ENCODE measurements around the gene MISP.
A peak's percentile ranks its signal among the peaks of the same experiment; 100 is the strongest.
"Not testable (repeated sequence)": the region's sequence is repeated elsewhere in the genome, so short reads cannot be mapped to it uniquely, and the experiment has no call there.

MISP gene

DNA sequence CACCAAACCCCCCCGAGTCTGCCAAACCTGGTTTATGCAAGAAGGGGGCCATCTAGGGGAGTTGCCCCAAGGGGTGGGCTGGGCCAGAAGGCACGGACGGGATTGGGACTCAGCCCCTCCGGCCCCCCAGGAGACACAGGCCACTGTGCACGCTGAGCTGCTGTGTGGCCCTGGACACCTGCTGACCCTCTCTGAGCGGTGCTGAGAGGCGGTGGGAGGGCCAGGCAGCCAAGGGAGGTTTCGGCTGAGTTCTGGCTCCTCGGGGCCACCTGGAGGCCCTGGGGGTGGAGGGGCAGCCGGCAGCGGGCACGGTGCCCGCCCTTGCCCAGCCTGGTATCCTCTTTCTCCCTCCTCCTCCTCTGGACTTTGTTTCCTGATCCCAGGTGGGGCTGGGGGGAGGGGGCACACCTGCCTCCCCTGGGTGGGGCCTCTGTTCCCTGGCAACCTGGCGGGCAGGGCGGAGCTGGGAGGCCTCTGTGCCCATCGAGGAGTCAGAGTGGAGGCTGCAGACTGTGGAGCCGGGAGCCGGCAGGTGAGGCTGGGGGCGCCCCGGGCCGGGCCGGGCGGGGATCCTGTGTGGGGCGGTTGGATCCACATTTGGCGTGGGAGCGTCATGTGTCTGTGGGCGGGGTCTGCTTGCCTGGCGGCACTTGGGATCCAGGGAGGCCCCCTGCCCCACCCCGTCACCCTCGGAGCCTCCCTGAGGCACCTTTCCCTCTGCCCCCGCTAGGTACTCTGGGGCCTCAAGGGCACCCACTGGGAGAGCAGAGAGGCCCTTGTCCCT is at the start of gene MISP:
TSS of gene MISP (plus strand) at position 473 of the 784 bp plus-strand sequence. CDS start 5,835 bp downstream, outside the sequence.
- peak; percentile 77 to 91 for DNase-seq

- not testable (repeated sequence) for DNase-seq
Observed at GRCh38 chr19:702847-703246, 48.1 kb upstream of the MISP start.

- no peak for DNase-seq
Observed at GRCh38 chr19:703329-703650, 47.6 kb upstream of the MISP start.

DNA sequence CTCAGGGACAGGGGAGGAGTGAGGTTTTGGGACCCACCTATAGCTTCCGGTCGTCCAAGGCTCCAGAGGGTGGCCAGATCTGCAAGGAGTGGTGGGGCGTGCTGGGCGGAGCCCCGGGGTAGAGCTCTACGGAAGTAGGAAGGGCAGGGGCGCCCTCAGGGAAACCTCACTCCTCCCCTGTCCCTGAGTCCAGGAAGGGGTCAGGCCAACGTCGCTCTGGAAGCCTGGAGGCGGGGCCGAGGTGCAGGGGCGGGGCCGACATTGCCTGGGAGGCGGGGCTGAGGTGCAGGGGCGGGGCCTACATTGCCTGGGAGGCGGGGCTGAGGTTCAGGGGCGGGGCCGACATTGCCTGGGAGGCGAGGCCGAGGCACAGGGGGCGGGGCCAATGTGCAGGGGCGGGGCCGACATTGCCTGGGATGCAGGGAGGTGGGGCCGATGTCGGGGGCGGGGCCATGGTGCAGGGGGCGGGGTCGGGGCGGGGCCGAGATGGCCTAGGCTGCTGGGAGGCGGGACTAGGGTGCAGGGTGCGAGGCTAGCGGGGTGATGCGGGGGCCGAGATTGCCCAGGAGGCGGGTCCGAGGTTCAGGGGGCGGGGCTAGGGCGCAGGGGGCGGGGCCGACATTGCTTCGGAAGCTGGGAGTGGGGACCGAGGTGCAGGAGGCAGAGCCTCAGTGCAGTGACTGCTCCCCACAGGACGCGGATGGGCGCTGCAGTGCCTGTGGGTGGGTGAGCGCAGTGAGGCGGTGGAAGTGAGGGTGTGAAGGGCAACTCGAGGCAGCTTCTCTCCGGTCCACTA is 47.1 kb upstream of the MISP start:
- DNase-seq = peak; percentile 16 to 75

- DNase-seq = no peak
Observed at GRCh38 chr19:704447-704741, 46.5 kb upstream of the MISP start.

- peak in 1 of 2 experiments; percentile 31 for DNase-seq
Observed at GRCh38 chr19:708154-709143, 42.5 kb upstream of the MISP start, which contains the start of gene PALM. TSS of gene PALM (plus strand) at chr19:708935. CDS start at chr19:709147, 212 bp downstream.

DNA sequence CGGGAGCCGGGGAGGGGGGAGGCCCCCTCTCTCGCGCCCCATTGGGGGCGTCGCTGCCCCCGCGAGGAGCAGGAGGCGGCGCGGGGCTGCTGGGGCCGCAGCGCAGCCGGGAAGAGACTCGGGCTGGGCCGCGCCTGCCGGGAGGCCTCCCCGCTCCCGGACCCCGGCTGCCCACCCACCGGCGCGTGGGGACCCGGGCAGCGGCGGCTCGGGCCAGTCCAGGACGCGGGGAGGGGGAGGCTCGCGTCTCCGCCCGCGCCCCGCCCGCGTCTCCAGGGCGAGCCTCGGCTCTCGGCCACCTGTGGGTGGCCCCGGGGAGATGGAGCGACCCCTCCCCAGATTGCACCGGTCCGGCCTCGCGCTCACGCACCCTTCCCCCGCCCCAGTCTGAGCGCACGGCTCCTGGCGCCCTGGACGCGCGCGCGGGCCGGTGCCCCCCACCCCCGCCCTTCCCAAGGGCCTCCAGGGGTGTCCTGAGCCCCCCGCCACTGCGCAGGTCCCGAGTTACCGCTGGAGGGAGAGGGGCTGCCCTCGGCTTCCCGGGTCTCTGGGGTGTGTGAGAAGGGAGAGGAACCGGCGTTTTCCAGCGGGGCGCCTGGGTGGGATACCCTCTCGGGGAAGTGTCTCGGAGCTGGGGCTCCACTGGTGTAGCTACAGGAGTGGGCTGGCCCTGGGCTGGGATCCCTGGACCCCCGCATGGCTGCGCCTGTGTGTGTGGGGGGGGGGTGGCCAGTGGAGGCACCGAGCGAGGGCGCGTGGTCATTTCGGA is 41.5 kb upstream of the MISP start:
- DNase-seq = no peak

GRCh38 chr19:709965-710571 is 40.8 kb upstream of the MISP start:
- DNase-seq = no peak

- no peak for DNase-seq
Observed at GRCh38 chr19:710767-711166, 40.1 kb upstream of the MISP start.

GRCh38 chr19:711254-711653 is 39.7 kb upstream of the MISP start:
- no peak for DNase-seq

- DNase-seq = no peak
Observed at GRCh38 chr19:715347-715746, 35.6 kb upstream of the MISP start.

- no peak for DNase-seq
Observed at GRCh38 chr19:718251-718951, 32.5 kb upstream of the MISP start.

- DNase-seq = no peak
Observed at GRCh38 chr19:718991-719512, 31.9 kb upstream of the MISP start.

- DNase-seq = no peak
Observed at GRCh38 chr19:719636-720344, 31.1 kb upstream of the MISP start.

GRCh38 chr19:720345-721160 is 30.4 kb upstream of the MISP start:
- DNase-seq = no peak

GRCh38 chr19:722553-723101 is 28.3 kb upstream of the MISP start:
- no peak for DNase-seq

- no peak for DNase-seq
Observed at GRCh38 chr19:723247-723646, 27.7 kb upstream of the MISP start.

- no peak for DNase-seq
Observed at GRCh38 chr19:723714-724113, 27.2 kb upstream of the MISP start.

GRCh38 chr19:725461-726089 is 25.3 kb upstream of the MISP start:
- DNase-seq = no peak
